ENCODE measurements around the gene MRGPRF.

- TF ChIP-seq TAF1 (IDR thresholded peaks at IDR 0.05; ENCODE audit: borderline replicate concordance, insufficient read depth, low read length) (no peak), REST (IDR thresholded peaks at IDR 0.05; ENCODE audit: insufficient read depth in 1 of 2, low read depth in 2 of 2, low read length in 2 of 2) (no peak), SIN3A (IDR thresholded peaks at IDR 0.05; ENCODE audit: borderline replicate concordance, insufficient read depth, low read length) (no peak), POLR2AphosphoS5 (IDR thresholded peaks at IDR 0.05; ENCODE audit: low read depth, low read length) (no peak), FOXP2 (optimal IDR thresholded peaks at IDR 0.05; ENCODE audit: borderline replicate concordance, extremely low read depth, extremely low read length, insufficient read depth) (no peak)
These were observed 44.8 kb upstream of the MRGPRF start for GRCh38 chr11:69057801-69058200.

All from PFSK-1 (cell line).